GM12801 (cell line): ENCODE measurements around the gene SLC41A1.

Source experiments
- CTCF ChIP-seq: IDR thresholded peaks from one replicate; pipeline ENCODE4 v1.5.1; 2011; ENCODE audit warnings: control low read depth; ENCODE audit not compliant: insufficient read length; ENCODE audit errors: extremely low read depth

Gene SLC41A1

GRCh38 chr1:205792961-205793673 is 19.9 kb downstream of the SLC41A1 start:
- TF ChIP-seq CTCF = no peak

- no peak for TF ChIP-seq CTCF
Observed at GRCh38 chr1:205792481-205792881, 20.5 kb downstream of the SLC41A1 start.

GRCh38 chr1:205791568-205792180 is 21.3 kb downstream of the SLC41A1 start:
- no peak for TF ChIP-seq CTCF

GRCh38 chr1:205787287-205787916 is 25.6 kb downstream of the SLC41A1 start:
- no peak for TF ChIP-seq CTCF

- TF ChIP-seq CTCF = no peak
Observed at GRCh38 chr1:205786601-205787000, 26.4 kb downstream of the SLC41A1 start.

- TF ChIP-seq CTCF = no peak
Observed at GRCh38 chr1:205785446-205785845, 27.6 kb downstream of the SLC41A1 start.

GRCh38 chr1:205783904-205784303 is 29.1 kb downstream of the SLC41A1 start:
- TF ChIP-seq CTCF = no peak
